Measurements from ENCODE around the gene ALG10B.

DNA sequence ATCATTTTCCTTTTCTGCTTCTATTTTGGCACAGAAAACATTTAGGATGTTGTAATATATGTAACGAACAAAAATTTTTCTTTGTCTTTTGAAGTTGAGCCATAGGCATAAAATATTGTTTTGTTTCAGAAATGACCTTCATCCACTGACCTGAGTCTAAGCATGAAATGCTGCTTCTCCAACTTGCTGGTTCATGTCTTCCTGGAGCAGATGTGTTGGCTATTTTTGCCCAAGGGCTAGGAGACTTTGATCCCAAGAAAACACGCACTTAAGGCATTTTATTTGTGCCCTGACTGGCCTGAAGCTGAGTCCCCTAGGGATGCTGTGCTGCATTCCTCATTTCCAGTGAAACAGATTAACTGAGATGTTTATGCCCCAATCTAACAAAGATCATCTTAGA lies 27.2 kb upstream of the ALG10B start:
- TF ChIP-seq, protein P1, sequence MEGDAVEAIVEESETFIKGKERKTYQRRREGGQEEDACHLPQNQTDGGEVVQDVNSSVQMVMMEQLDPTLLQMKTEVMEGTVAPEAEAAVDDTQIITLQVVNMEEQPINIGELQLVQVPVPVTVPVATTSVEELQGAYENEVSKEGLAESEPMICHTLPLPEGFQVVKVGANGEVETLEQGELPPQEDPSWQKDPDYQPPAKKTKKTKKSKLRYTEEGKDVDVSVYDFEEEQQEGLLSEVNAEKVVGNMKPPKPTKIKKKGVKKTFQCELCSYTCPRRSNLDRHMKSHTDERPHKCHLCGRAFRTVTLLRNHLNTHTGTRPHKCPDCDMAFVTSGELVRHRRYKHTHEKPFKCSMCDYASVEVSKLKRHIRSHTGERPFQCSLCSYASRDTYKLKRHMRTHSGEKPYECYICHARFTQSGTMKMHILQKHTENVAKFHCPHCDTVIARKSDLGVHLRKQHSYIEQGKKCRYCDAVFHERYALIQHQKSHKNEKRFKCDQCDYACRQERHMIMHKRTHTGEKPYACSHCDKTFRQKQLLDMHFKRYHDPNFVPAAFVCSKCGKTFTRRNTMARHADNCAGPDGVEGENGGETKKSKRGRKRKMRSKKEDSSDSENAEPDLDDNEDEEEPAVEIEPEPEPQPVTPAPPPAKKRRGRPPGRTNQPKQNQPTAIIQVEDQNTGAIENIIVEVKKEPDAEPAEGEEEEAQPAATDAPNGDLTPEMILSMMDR (IDR thresholded peaks at IDR 0.05) = no peak
- TF ChIP-seq POLR2A (IDR thresholded peaks at IDR 0.05) (no peak), EP300 (IDR thresholded peaks at IDR 0.05) (no peak)

Data from ovary (tissue), 3 donors.